Non-pigmented ciliary epithelial cell (primary cell): ENCODE measurements around the gene DFFB.

Experiments
- DNase-seq: peaks from one replicate; pipeline ENCODE4 v3.0.0-alpha.2; 2010; ENCODE audit warnings: low read depth

The DFFB gene

DNA sequence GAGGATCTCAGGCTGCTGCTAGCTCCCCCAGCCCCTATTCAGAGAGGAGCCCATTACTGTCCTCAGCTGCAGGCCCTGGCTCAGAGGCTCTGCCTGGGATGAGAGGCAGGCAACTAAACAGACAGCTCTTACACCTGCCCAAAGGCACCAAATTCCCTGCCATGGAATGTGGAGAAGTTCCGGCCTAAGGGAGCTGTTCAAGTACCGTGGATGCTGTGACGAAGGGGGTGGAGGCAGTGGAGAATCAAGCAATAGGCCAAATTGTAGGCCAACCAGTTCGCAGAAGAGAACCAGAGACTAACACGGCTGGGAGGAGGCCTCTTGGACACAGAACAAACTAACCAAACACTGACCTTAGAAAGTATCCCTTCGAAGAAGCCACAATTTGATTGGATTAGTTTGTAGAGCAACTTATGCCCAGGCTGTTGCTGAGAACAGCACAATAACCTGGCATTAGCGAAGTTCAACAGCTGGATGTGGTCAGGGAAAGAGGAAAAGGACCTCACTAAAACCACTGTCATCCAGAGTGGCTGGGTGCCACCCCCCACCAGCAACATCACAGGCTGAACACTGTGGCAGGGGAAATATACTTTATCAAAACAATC, 39.2 kb downstream of the DFFB start:
- DNase-seq, result no peak

DNA sequence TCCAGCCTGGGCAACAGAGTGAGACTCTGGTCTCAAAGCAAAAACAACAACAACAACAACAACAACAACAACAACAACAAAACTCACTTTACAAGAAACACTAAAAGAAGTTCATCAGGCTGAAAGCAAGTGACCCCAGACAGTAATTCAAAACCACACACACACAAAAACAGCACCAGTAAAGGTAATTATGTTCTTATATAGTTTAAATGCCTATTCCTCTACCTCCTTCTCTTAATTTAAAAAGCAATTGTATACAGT, 41.1 kb downstream of the DFFB start:
- no peak for DNase-seq

DNA sequence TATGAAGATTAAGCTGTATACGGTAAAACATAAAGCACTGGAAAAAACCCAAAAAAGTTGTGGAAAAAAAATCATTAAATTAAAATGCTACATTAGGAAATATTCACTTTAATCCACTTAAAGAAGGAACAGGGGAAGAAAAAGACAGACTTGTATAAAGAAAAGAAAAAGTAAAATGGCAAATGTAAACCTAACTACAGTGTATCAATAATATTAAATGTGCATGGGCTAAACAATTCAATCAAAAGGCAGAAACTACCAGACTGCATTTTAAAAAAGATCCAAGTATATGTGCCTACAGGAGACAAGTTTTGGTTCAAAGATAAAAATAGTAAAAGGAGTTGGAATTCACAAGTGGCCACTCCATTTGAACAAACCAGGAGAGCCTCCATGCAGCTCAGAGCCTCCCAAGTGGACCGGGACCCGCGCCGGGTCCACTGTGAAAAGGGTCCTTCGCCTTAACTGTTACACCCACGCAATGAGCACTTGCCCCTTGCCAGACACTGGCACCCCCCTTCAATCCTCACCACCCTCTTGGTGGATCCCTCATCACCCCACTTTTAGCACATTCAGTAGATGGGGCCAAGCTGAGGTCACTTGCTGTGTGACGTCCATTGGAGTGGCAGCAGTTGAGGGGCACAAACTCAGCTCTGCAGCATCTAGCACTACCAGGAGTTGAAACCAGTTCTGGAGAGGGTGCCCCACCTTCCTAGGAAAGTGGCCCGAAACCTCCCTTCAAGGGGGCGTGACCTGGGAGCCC, 41.9 kb downstream of the DFFB start:
- DNase-seq, result no peak

DNA sequence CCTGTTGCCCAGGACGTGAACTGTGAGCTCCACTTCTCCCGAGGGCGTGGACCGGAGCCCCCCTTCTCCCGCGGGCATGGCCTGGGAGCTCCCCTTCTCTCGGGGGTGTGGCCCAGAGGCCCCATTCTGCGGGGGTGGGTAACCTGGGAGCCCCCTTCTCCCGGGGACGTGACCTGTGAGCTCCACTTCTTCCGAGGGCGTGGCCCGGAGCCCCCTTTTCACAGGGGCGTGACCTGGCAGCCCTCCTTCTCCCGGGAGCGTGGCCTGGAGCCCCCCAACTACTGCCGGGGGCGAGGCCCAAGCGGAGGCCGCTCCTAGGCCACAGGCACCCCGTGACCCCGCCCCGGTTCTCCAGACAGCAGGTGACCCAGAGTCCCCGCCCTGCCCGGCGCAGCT, 42.5 kb downstream of the DFFB start:
- no peak for DNase-seq

DNA sequence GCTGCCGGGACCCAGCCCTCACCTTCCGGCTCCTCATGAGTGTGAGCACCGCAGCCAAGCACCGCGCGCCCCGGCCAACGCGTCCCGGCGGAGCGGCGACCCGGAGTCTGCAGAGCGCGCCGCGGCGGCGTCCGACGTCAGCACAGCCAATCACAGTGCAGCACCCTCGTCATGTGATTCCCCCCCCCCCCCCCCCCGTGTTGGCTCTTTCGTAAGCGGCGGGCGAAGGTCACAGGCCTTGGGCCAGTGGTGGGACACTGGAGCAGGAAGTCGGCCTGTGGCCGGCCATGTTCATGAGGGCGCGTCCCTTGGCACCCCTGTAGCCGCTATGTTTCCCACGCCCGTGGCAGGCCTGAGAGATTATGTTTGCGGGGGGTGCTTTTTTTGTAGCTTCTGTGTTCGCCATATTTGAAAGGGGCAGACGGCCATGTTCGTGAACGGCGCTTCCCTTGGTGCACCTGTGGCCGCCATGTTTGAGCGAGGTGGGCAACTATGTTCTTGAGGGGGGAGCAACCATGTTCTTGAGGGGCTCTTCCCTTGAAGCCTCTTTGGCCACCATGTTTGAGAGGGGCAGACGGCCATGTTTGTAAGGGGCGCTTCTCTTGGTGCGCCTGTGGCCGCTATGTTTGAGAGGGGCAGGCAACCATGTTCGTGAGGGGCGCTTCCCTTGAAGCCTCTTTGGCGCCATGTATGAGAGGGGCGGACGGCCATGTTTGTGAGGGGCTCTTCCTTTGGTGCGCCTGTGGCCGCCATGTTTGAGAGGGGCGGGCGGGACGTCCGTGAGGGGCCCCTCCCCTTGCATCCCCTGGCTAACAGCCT, 43.1 kb downstream of the DFFB start, which contains the start of gene C1orf174:
TSS of gene C1orf174 (minus strand) at position 123 of the 819 bp plus-strand sequence. CDS start at position 37, 86 bp downstream.
- peak; percentile 76 for DNase-seq

DNA sequence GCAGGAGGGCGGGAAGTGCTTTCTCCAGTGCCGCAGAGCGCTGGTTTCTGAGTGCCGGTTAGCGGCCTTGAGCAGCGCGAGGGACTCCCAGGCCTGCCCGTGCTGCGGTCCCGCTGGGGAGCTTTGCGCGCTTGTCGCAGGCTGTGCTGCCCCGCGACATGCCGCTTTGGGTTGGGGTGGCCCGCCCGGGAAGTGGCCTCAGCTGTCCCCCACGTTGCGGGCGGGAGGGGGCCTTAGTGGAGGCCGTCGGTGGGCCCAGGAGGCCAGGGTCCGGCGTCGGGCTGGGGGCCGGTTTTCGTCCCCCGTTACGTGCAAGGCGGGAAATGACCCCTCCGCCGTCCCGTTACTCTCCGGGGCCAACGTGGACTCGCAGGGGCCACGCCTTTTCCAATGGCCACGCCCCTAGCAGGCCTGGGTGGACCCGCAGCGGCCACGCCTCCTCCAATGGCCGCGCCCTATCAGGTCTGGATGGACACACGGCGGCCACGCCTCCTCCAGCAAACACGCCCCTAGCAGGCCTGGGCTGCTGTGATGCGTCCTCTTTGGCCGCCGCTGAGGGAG, 43.8 kb downstream of the DFFB start:
- peak; percentile 82 for DNase-seq

DNA sequence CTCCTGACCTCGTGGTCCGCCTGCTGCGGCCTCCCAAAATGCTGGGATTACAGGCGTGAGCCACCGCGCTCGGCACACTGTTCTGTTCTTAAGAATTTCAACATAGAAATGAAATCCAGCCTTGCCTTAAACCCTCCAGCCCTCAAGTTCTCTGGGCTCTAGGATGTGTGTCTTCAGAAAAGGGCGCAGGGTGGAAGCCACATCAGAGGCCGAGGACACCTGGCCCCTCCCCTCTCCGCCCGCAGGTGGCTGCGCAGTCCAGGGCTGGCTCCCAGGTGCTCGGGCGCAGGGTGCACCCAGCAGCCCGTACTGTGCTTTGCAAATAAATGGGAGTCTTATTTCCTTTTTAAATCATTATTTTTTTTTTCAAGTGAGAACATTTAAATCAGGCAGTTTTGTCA, 44.8 kb downstream of the DFFB start:
- no peak for DNase-seq

DNA sequence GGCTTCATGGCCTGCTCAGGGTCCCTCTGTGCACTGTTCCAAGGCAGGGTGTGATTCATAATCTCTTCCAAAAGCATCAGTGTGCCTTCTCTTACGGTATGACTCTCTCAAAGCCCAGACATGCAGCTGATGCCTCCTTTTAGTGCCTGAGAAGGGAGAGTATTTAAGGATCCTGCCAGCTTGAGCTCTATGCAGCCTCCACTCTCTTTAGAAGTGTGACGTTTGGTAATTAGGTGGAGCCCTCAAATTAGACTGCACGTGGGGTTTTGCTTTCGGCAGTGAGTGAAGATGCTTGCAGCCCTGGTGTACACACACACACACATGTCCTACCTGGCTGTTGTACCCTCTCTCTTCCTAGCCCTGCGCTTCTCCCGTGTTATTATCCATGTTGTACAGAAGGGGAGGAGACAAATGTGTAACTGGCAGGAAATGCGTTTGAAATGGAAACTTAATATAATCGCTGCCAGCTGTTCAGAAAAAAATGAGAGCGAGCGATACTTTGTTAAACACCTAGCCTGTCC, 45.4 kb downstream of the DFFB start:
- DNase-seq, result no peak

DNA sequence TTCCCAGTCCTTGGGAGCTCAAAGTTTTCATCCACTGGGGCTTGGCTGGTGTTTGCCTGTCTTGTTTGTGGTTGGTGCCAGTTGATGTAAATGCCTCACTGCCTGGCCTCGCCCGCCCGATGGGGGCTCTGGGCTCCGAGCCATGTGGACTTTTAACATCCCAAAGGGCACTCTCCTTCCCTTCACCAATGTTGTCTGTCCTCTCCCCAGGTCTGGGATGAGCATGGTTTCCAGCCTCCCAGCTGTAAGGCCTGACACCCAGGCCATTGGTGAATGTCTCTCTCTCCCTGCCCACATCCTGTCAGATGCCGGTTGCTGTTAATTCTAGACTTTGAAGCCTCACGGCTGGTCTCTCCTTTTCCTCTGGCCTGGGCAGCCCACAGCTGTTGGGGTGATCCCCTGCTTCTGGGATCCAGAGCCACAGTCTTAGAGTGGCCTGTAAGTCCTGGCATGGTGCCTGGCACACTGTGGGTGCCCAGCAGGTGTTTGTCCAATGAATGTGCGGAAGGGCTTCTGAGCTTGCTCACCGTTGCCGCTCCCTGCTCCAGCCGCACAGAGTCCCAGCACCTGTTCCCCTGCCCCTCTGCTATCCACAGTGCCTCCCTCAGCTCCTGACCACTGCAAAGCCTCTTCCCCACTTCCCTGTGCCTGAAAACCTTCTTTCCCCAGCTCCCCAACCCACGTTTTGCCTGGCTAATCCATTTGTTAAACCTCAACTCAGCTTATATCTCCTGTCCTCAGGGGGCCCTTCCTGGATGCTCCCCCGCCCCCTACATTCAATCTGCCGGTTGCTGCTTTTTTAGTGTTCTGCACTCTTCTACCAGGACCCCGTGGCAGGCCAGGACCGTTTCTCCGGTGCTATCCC, 46.1 kb downstream of the DFFB start:
- no peak for DNase-seq

DNA sequence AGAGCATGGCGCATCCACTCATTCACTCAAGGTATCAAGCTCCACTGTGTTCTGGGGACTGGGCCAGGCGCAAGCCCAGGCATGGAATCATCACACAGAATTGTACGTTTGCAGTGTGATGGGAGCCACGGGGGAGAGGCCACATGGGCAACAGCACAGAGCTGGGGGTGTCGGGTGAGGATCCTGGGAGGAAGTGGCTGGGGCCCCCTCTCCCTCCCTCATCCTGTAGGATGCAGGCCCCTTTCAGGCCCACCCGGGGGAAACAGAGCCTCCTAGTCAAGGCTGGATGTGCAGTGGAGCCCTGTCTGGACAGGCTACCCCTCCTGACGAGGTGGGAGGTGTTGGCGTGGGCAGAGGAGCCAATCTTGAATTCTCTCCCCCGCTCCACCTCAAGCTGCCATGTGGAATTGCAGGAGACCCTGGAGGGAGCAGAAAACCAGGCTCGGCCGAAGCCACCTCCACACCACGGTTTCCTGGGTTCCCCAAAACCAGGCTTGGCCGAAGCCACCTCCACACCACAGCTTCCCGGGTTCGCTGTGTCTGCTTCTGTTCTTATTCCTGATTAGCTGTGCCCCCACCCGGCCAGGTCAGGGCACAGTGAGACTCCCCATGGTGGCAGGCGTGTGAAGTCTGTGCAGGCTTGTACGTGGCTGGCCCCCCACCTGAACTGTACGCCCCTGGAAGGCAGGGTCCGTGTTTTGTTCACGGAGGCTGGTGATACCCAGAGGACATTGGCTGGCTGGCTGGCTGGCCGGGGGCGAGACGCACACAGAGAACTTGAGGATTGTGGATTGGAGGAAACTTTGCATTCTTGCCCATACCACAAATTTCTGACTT, 46.9 kb downstream of the DFFB start:
- DNase-seq, result no peak

DNA sequence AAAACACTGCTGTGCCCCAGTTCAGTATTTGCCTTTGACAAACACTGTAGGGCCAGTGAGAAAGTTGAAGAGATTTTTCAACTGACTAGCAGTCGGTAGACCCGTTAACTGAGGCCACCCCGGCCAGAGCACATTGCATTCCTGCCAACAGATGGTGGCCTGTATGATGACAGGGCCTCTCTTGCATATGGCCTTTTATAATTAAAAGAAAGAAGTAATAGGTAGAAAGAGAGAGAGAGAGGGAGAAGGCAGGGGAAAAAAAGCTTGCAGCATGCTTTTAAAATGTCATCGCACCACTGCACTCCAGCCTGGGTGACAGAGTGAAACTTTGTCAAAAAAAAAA, 47.5 kb downstream of the DFFB start:
- DNase-seq, result no peak

DNA sequence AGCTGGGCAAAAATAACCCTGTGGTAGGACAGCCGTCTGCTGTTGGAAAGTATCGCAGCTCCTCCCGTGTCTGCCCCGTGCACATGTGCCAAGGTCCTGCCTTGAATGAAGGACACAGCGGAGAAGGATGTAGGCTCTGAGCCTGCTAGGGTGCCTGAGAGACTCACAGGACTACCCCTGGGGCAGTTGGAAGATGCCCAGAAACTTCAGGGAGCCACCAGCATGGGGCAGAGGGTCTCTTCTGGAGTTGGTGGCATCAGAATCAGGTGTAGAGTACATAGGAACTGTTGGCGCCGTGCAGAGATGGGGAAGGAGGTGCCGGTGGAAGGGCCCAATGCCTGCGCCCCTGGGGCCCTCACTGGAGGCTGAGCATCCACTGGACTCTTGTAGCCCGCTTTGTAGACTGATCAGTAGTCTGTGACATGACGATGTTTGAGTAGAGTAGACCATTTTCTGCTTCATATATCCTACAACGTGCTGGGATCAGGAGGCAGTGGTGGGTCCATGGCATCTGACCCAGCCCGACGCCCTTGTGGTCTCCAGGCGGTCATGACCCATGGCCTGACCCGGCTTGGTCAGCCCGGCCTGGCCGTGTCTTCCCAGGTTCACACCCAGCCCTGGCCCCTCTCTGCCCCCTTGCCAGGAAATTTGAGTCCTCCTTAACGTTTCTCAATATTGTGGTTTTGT, 48.1 kb downstream of the DFFB start:
- DNase-seq, result no peak

DNA sequence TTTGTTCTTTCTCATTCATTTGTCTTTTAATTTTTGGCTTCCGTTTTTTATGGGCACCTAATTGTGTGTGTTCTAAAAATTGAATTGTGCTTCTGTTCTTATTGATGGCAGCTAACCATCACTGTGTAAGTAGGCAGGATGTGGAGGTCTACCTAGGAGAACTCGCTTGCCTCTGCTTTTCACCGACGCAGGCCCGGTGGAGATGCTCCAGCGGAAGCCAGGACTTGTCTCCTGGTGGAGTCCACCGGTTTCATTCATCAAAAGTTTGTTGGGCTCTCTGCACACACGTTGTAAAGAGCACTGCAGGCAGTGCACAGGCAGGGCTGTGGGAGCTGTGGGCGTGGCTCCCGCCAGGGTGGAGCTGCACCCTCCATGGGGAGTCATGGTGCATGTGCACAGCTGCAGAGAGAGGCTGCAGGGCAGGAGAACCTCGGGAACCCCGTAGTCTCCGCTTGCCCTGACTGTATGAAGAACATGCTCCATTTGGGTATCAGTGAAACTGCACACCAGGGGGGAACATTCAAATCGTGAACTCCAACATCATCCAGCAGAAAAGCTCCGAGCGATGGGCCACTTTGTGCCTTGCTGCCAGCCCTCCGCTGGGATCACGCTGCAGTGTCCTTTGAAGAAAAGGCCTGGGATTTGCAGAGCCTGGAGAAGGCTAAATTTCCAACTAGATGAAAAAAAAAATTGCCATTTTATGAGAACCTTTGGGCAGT, 48.8 kb downstream of the DFFB start:
- no peak for DNase-seq

DNA sequence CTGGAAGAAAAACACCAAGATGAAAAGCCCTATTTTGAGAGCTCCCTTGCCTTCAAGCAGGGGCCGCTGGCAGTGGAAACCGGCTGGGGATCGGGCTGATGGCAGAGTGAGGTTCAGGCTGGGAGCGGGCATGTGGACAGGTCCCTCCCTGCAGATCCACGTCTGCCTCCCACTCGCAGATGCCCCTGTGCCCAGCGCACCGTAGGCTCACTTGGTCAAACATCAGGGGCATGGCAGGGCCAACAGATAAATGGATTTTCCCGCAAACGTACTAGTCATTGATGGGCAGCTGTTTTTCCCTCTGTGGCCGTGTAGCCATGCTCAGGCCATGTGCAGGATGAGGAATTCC, 49.4 kb downstream of the DFFB start:
- no peak for DNase-seq

DNA sequence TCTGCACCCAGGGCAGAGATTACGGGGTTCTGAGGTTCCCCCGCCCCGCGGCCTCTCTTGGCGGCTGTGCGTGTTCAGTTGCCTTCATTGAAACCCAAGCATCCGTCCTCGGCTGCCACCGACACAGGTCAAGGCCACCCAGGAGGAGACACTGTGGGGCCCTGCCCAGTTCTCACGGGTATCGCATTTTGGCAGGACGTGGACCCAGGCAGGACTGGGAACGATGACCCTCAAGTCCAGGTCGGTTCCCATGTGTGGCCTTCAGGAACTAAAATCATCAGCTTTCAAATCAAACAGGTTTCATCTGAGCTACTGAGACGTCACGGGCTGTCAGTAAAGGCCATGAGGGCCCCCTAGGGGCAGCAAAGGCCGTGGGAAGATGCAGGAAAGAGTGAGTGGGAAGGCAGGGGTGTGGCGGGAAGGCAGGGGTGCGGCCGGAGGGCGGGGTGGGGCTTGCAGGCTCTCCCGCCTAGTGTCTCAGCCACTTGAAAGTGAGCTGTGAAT, 49.8 kb downstream of the DFFB start:
- no peak for DNase-seq

DNA sequence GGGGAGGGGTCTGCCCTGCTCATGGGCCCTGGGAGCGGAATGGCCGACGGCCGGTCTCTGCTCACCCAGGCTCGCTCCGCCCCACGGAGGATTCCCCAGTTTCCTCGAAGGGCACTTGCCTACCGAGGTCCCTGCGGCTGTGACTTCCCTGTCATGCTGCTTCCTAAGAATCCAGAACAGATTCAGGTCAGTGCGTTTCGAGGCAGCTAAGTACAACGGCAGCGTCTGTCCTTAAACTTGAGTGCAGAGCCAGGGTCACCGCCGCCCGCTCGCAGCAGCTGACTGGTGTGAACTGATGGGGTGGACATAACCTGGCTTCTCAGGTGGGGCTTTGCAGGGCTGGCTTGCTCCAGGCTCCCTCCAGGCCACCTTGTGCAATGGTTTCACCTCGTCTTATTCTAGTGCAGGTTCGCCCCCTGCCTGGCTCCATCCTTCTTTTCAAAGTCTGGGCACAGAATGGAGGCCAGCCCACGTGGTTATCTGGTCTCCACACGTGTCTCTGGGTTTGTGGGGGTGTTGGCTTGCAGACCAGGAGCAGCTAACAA, 50.4 kb downstream of the DFFB start:
- DNase-seq, result no peak

DNA sequence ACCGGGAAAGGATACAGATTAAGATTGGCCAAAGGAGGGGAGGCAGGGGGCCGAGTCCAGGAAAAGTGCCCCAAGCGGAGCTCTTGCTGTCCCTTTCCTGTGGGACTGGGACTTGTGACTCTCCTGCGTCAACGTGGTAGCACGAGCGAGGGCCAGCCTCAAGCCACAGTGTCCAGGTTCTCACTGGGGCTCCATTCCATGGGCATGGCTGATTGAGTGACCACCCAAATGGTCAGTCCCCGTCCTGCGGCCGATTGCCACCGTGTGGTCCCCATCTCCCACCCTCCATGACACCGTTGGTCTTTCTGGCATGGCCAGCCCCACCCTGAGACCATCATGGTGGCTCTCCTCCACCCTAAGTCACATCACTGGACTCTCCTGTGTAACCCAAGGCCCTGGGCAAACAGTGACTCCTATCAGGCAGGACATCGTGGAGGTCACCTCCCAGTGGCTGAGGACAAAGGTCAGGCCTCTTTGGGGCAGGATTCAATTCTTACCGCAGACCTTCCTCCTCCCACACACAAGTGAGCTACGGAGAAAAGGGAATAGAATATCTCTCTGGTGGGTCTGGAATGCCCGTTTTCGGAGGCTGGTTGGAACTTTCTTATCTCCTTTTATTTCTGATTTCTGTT, 51.7 kb downstream of the DFFB start:
- DNase-seq, result no peak

DNA sequence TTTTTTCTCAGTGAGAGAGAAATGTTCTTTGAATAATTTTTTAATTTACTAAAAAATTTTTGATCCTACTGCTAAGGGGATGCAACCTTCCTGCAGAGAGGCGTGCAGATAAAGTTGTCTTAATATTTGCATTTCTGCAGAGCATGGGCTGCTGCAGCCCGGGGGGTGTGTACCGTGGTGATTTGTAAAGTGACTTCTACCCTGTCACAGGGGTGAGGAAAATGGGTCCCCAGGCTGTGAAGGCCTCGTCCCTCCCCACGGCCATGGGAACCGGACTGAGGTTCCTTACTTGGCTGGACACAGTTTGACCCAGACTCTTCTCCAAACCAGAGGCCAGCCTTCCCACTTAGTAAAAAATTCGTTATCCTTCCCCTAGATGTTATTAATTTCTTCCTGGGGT, 52.3 kb downstream of the DFFB start:
- no peak for DNase-seq
